Measurements from ENCODE around the gene MRPL11.

Gene MRPL11

GRCh38 chr11:66429983-66430602, 8.6 kb downstream of the MRPL11 start:
- peak; percentile 13 to 62 (median 54) for DNase-seq

- DNase-seq = no peak
Measured at GRCh38 chr11:66428933-66429332, 9.7 kb downstream of the MRPL11 start.

- no peak for DNase-seq
Measured at GRCh38 chr11:66426314-66426713, 12.3 kb downstream of the MRPL11 start.

- DNase-seq = peak; percentile 77 to 95 (median 89)
Measured at GRCh38 chr11:66421492-66422205, 17.0 kb downstream of the MRPL11 start.

- DNase-seq = no peak
Measured at GRCh38 chr11:66420671-66421476, 17.8 kb downstream of the MRPL11 start, which contains the start of gene NPAS4. TSS of gene NPAS4 (plus strand) at chr11:66421035. CDS start at chr11:66421180, 145 bp downstream.

- DNase-seq = no peak
Measured at GRCh38 chr11:66419825-66420224, 18.8 kb downstream of the MRPL11 start.

- DNase-seq = no peak
Measured at GRCh38 chr11:66418986-66419308, 19.7 kb downstream of the MRPL11 start.

GRCh38 chr11:66418168-66418985, 20.3 kb downstream of the MRPL11 start:
- DNase-seq = peak in 5 of 6 experiments; percentile 27 to 43 (median 37)

GRCh38 chr11:66417000-66417399, 21.6 kb downstream of the MRPL11 start:
- DNase-seq = no peak

- DNase-seq = no peak
Measured at GRCh38 chr11:66415423-66415822, 23.2 kb downstream of the MRPL11 start.

GRCh38 chr11:66414120-66414934, 24.3 kb downstream of the MRPL11 start:
- DNase-seq = no peak

GRCh38 chr11:66413167-66413566, 25.5 kb downstream of the MRPL11 start:
- DNase-seq = peak in 3 of 6 experiments; percentile 28 to 61 (median 29)

- DNase-seq = no peak
Measured at GRCh38 chr11:66412110-66412509, 26.5 kb downstream of the MRPL11 start.

- DNase-seq = no peak
Measured at GRCh38 chr11:66411323-66411722, 27.3 kb downstream of the MRPL11 start.

- DNase-seq = no peak
Measured at GRCh38 chr11:66410191-66410590, 28.5 kb downstream of the MRPL11 start.

- no peak for DNase-seq
Measured at GRCh38 chr11:66409226-66409625, 29.4 kb downstream of the MRPL11 start.

- DNase-seq = peak; percentile 79 to 92 (median 88)
Measured at GRCh38 chr11:66408488-66409214, 30.0 kb downstream of the MRPL11 start.

- no peak for DNase-seq
Measured at GRCh38 chr11:66407651-66408050, 31.0 kb downstream of the MRPL11 start.

- DNase-seq = no peak
Measured at GRCh38 chr11:66393954-66394353, 44.7 kb downstream of the MRPL11 start.

- DNase-seq = no peak
Measured at GRCh38 chr11:66391322-66391721, 47.3 kb downstream of the MRPL11 start.

GRCh38 chr11:66388780-66389386, 49.8 kb downstream of the MRPL11 start:
- DNase-seq = peak; percentile 41 to 81 (median 67)
